Thymus (tissue), 11 donors: ENCODE measurements around the gene PTPRT. TPM values are rescaled to one million over a fixed set of nuclear protein-coding genes. Genes with fewer than 3 reads are reported as not detected.

Experiments
- DNase-seq, 9 donors: peaks; one replicate each; pipeline ENCODE4 v3.0.0-alpha.2; 2013; ENCODE audit warnings: low spot score in 9 of 9, low read depth in 6 of 9, missing footprints in 1 of 9
- H3K27ac ChIP-seq, 2 donors: one replicate each; pipeline ENCODE4 v1.5.1; 2013; ENCODE audit warnings: control low read depth in 1 of 2, low read depth in 1 of 2, low read length in 1 of 2, mild to moderate bottlenecking in 1 of 2, moderate library complexity in 1 of 2
- H3K27me3 ChIP-seq, 2 donors: one replicate each; pipeline ENCODE4 v1.5.1; 2013; ENCODE audit warnings: low read length in 1 of 2; ENCODE audit not compliant: control insufficient read depth in 2 of 2, insufficient read depth in 1 of 2
- H3K36me3 ChIP-seq, 2 donors: one replicate each; pipeline ENCODE4 v1.5.1; 2013; ENCODE audit warnings: low read length in 1 of 2, mild to moderate bottlenecking in 1 of 2, moderate library complexity in 1 of 2; ENCODE audit not compliant: control insufficient read depth in 2 of 2, insufficient read depth in 2 of 2
- H3K4me1 ChIP-seq, 2 donors: one replicate each; pipeline ENCODE4 v1.5.1; 2013; ENCODE audit warnings: low read length in 2 of 2; ENCODE audit not compliant: control insufficient read depth in 2 of 2, insufficient read depth in 2 of 2
- H3K4me3 ChIP-seq, 2 donors: one replicate each; pipeline ENCODE4 v1.5.1; 2013; ENCODE audit warnings: low read length in 2 of 2, control low read depth in 1 of 2, mild to moderate bottlenecking in 1 of 2
- H3K9me3 ChIP-seq, 2 donors: one replicate each; pipeline ENCODE4 v1.5.1; 2013; ENCODE audit warnings: low read length in 1 of 2, mild to moderate bottlenecking in 1 of 2; ENCODE audit not compliant: control insufficient read depth in 2 of 2, insufficient read depth in 1 of 2
- WGBS: extraction: QIAGEN DNeasy Blood & Tissue Kit; methylation state at CpG from one replicate; pipeline ENCODE4 v1.1.7; 2013; 5-methylcytosine and 5-hydroxymethylcytosine counted together
- polyA plus RNA-seq: library from polyadenylated mRNA; stranded (reverse); fragments of 200-250 nt; gene quantifications from one replicate; pipeline ENCODE4 v1.2.3, GENCODE V29; 2013
- total RNA-seq: library from RNA; stranded (reverse); fragments of 120-200 nt; gene quantifications from one replicate; pipeline ENCODE4 v1.2.4, GENCODE V29; 2013
- donor health status: healthy.

The PTPRT gene
- total and polyA plus RNA-seq, 2 donors: 2.4 to 4.5 TPM

- DNase-seq: no peak
- H3K27ac ChIP-seq: no peak overlapping the region
- H3K36me3 ChIP-seq: no peaks in the 10 kb centered on the region
- no peaks in the 10 kb centered on the region for H3K27me3 ChIP-seq
- WGBS: 94% methylated on average over 3 of the region's 3 CpGs
- H3K9me3 ChIP-seq: no peaks in the 10 kb centered on the region
- H3K4me1 ChIP-seq: no peaks in the 10 kb centered on the region
- H3K4me3 ChIP-seq: no peak overlapping the region
Measured at GRCh38 chr20:43011491-43011890, 178.2 kb downstream of the PTPRT start.

- H3K4me1 ChIP-seq: no peaks in the 10 kb centered on the region
- 97% methylated on average over 8 of the region's 8 CpGs for WGBS
- H3K4me3 ChIP-seq: no peak overlapping the region
- DNase-seq: no peak
- H3K27ac ChIP-seq: no peak overlapping the region
- no peaks in the 10 kb centered on the region for H3K27me3 ChIP-seq
- H3K36me3 ChIP-seq: no peaks in the 10 kb centered on the region
- H3K9me3 ChIP-seq: no peaks in the 10 kb centered on the region
Measured at GRCh38 chr20:43009532-43009931, 180.2 kb downstream of the PTPRT start.

- Histone ChIP-seq H3K9me3 (no peaks in the 10 kb centered on the region), H3K27ac (no peak overlapping the region), H3K27me3 (no peaks in the 10 kb centered on the region), H3K4me3 (no peak overlapping the region), H3K4me1 (no peaks in the 10 kb centered on the region), H3K36me3 (no peaks in the 10 kb centered on the region)
- DNase-seq: no peak
- 93% methylated on average over 5 of the region's 5 CpGs for WGBS
Measured at GRCh38 chr20:43007525-43007924, 182.2 kb downstream of the PTPRT start.

- Histone ChIP-seq H3K36me3 (no peaks in the 10 kb centered on the region), H3K27me3 (no peaks in the 10 kb centered on the region), H3K27ac (no peak overlapping the region), H3K9me3 (no peaks in the 10 kb centered on the region), H3K4me3 (no peak overlapping the region), H3K4me1 (no peaks in the 10 kb centered on the region)
- 84% methylated on average over 5 of the region's 5 CpGs for WGBS
- no peak for DNase-seq
Measured at GRCh38 chr20:43006651-43007375, 182.9 kb downstream of the PTPRT start.

GRCh38 chr20:43003318-43003944 is 186.3 kb downstream of the PTPRT start:
- H3K27me3 ChIP-seq: no peaks in the 10 kb centered on the region
- no peak overlapping the region for H3K27ac ChIP-seq
- 93% methylated on average over 6 of the region's 6 CpGs for WGBS
- no peaks in the 10 kb centered on the region for H3K36me3 ChIP-seq
- no peaks in the 10 kb centered on the region for H3K9me3 ChIP-seq
- H3K4me1 ChIP-seq: no peaks in the 10 kb centered on the region
- H3K4me3 ChIP-seq: no peak overlapping the region
- DNase-seq: no peak

GRCh38 chr20:42996141-42996540 is 193.6 kb downstream of the PTPRT start:
- Histone ChIP-seq H3K27me3 (no peaks in the 10 kb centered on the region), H3K9me3 (no peaks in the 10 kb centered on the region), H3K36me3 (no peaks in the 10 kb centered on the region), H3K27ac (no peak overlapping the region), H3K4me1 (no peaks in the 10 kb centered on the region), H3K4me3 (no peak overlapping the region)
- 86% methylated on average over 2 of the region's 2 CpGs for WGBS
- no peak for DNase-seq

- Histone ChIP-seq H3K4me1 (no peaks in the 10 kb centered on the region), H3K4me3 (no peak overlapping the region), H3K27me3 (no peaks in the 10 kb centered on the region), H3K9me3 (no peaks in the 10 kb centered on the region), H3K27ac (no peak overlapping the region), H3K36me3 (no peaks in the 10 kb centered on the region)
- 90% methylated on average over 5 of the region's 5 CpGs for WGBS
- no peak for DNase-seq
Measured at GRCh38 chr20:42988319-42988718, 201.4 kb downstream of the PTPRT start.

- Histone ChIP-seq H3K9me3 (no peaks in the 10 kb centered on the region), H3K27me3 (no peaks in the 10 kb centered on the region), H3K4me1 (no peaks in the 10 kb centered on the region), H3K27ac (no peak overlapping the region), H3K36me3 (no peaks in the 10 kb centered on the region), H3K4me3 (no peak overlapping the region)
- no peak for DNase-seq
- 84% methylated on average over 10 of the region's 10 CpGs for WGBS
Measured at GRCh38 chr20:42987376-42988114, 202.2 kb downstream of the PTPRT start.

- Histone ChIP-seq H3K9me3 (no peaks in the 10 kb centered on the region), H3K27me3 (no peaks in the 10 kb centered on the region), H3K4me3 (no peak overlapping the region), H3K4me1 (no peaks in the 10 kb centered on the region), H3K27ac (no peak overlapping the region), H3K36me3 (no peaks in the 10 kb centered on the region)
- WGBS: 87% methylated on average over 9 of the region's 9 CpGs
- DNase-seq: no peak
Measured at GRCh38 chr20:42986143-42986773, 203.4 kb downstream of the PTPRT start.
